MCF 10A (cell line): ENCODE data around the gene SEMA5A. TPM values are rescaled to one million over a fixed set of nuclear protein-coding genes. Genes with fewer than 3 reads are reported as not detected.

Source experiments
- BruUV-seq: library from RNA; stranded (reverse); fragments of 400-500 nt; replicated peaks from 2 replicates; lab custom pipeline; 2021; lab: Mats Ljungman, UMichigan
- CTCF ChIA-PET: fragments of 300-600 bp; sonication (Branson Sonifier 250); formaldehyde crosslinking; extraction: SDS; loops from one replicate; lab custom pipeline; 2021; ENCODE audit warnings: antibody characterized with exemption, inconsistent platforms; lab: Yijun Ruan, JAX
- POLR2A ChIA-PET: fragments of 300-600, 350-650 bp; sonication (Branson Sonifier 250); formaldehyde crosslinking; extraction: SDS; loops from one replicate; lab custom pipeline; 2020; ENCODE audit warnings: antibody characterized with exemption, inconsistent platforms; lab: Yijun Ruan, JAX
- DNase-seq: peaks from one replicate; pipeline ENCODE4 v3.0.0-alpha.2; 2018; ENCODE audit not compliant: unreplicated experiment
- H3K27ac Mint-ChIP-seq: one replicate; pipeline ENCODE4 v1.8.0; 2022; ENCODE audit warnings: mild to moderate bottlenecking, low read depth, mixed read lengths; ENCODE audit not compliant: unreplicated experiment
- H3K27me3 Mint-ChIP-seq: one replicate; pipeline ENCODE4 v1.8.0; 2022; ENCODE audit warnings: mixed read lengths; ENCODE audit not compliant: insufficient read depth, unreplicated experiment
- H3K36me3 Mint-ChIP-seq: one replicate; pipeline ENCODE4 v1.8.0; 2022; ENCODE audit warnings: mild to moderate bottlenecking, moderate library complexity, mixed read lengths; ENCODE audit not compliant: insufficient read depth, unreplicated experiment
- H3K4me1 Mint-ChIP-seq: one replicate; pipeline ENCODE4 v1.8.0; 2022; ENCODE audit warnings: mixed read lengths; ENCODE audit not compliant: insufficient read depth, unreplicated experiment
- H3K4me3 Mint-ChIP-seq: one replicate; pipeline ENCODE4 v1.8.0; 2022; ENCODE audit warnings: mild to moderate bottlenecking, moderate library complexity, mixed read lengths; ENCODE audit not compliant: unreplicated experiment
- H3K9me3 Mint-ChIP-seq: one replicate; pipeline ENCODE4 v1.8.0; 2022; ENCODE audit warnings: mixed read lengths; ENCODE audit not compliant: unreplicated experiment
- intact Hi-C: fragments of 100-400 bp; cut with micrococcal nuclease; formaldehyde crosslinking; loops from 2 replicates; pipeline ENCODE4 v1.14.1; 2022
- total RNA-seq: library from RNA; stranded (reverse); gene quantifications from 2 replicates; pipeline ENCODE4 v1.2.3, GENCODE V29; 2022
- TF ChIP-seq, protein P1 (sequence below): fragments of 200-600 bp; IDR thresholded peaks from one replicate; pipeline ENCODE4 v1.8.0; 2022; ENCODE audit warnings: antibody characterized with exemption, mild to moderate bottlenecking; ENCODE audit not compliant: unreplicated experiment

SEMA5A gene
- total RNA-seq, 1 experiment from 2014 or later = 1.2 TPM

DNA sequence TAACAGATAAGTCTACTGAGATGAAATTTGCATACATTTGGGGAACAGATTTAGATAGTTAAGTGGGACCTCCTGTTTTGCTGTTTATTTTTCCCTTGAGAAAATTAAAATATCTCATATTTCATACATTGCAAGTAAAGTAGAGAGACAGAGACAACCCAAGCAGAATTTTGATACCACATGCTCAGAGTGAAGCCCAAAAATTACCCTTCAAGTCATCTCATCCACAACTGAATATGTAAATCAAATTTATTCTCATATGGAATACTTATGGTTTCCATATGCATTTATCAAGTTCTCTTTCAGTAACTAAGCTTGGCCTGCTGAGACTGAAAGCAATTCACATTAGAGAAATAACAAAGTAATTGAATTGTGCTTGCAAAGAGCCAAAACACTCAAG lies 474.4 kb downstream of the SEMA5A start:
- no peaks in the 10 kb centered on the region for H3K4me1 Mint-ChIP-seq
- POLR2A ChIA-PET = no interaction called here
- no TSS peak for BruUV-seq
- CTCF ChIA-PET = no interaction called here
- no peak for DNase-seq
- intact Hi-C loops = no loop called here
- H3K9me3 Mint-ChIP-seq = no peaks in the 10 kb centered on the region
- H3K27me3 Mint-ChIP-seq = no peaks in the 10 kb centered on the region
- TF ChIP-seq, protein P1, sequence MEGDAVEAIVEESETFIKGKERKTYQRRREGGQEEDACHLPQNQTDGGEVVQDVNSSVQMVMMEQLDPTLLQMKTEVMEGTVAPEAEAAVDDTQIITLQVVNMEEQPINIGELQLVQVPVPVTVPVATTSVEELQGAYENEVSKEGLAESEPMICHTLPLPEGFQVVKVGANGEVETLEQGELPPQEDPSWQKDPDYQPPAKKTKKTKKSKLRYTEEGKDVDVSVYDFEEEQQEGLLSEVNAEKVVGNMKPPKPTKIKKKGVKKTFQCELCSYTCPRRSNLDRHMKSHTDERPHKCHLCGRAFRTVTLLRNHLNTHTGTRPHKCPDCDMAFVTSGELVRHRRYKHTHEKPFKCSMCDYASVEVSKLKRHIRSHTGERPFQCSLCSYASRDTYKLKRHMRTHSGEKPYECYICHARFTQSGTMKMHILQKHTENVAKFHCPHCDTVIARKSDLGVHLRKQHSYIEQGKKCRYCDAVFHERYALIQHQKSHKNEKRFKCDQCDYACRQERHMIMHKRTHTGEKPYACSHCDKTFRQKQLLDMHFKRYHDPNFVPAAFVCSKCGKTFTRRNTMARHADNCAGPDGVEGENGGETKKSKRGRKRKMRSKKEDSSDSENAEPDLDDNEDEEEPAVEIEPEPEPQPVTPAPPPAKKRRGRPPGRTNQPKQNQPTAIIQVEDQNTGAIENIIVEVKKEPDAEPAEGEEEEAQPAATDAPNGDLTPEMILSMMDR = no peak
- H3K4me3 Mint-ChIP-seq = no peak overlapping the region
- no peaks in the 10 kb centered on the region for H3K36me3 Mint-ChIP-seq
- no peak overlapping the region for H3K27ac Mint-ChIP-seq

DNA sequence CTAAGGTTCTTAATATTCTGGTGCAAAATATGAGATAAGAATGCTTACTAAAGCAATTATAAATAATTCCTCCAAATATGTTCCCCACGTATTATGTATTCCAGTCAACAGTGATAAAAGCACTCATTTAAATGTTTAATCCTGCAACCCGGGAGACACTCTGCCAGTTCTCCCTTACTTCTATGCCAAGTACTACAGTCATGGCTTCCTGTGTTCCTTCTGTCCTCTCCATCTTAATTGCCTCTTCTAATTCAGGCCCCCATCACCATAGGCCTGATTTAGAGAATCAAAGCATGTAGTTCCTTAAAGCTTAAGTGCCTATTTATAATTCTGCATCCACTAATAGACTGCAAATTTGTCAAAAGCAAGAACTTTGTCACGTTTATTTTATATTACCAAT lies 474.8 kb downstream of the SEMA5A start:
- Mint-ChIP-seq H3K36me3 (no peaks in the 10 kb centered on the region), H3K4me1 (no peaks in the 10 kb centered on the region), H3K27ac (no peak overlapping the region), H3K9me3 (no peaks in the 10 kb centered on the region), H3K4me3 (no peak overlapping the region), H3K27me3 (no peaks in the 10 kb centered on the region)
- ChIA-PET POLR2A (no interaction called here), CTCF (interaction anchor here (1.6 kb wide), 1 partner anchor 10 kb away, joined by 3 read pairs; no protein-coding TSS in a partner anchor)
- intact Hi-C loops = no loop called here
- no peak for DNase-seq
- no TSS peak for BruUV-seq
- TF ChIP-seq, protein P1 = no peak

DNA sequence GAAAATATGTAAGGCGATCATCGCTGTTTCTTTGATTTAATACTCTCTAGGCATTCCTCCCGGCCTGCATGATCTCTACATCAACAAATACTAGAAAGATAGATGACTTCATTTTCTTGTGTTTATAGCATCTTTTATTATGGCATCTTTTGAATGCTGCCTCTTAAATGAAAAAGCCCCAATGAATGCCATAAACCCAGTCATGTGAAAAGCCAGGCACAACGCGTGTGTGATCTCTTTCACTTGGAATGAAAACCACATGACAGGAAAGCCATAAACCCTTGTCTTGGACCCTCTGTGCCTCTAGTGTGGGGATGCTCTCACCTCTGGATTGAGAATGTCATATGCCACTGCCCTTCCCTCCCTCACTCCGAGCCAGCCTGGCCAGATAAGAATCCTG lies 476.2 kb downstream of the SEMA5A start:
- Mint-ChIP-seq H3K9me3 (no peaks in the 10 kb centered on the region), H3K4me3 (no peak overlapping the region), H3K4me1 (no peaks in the 10 kb centered on the region), H3K36me3 (no peaks in the 10 kb centered on the region), H3K27me3 (no peaks in the 10 kb centered on the region), H3K27ac (no peak overlapping the region)
- BruUV-seq = no TSS peak
- POLR2A ChIA-PET = no interaction called here
- DNase-seq = no peak
- intact Hi-C loops = no loop called here
- TF ChIP-seq, protein P1 = no peak
- CTCF ChIA-PET = interaction anchor here (1.6 kb wide), 1 partner anchor 8 kb away, joined by 3 read pairs; no protein-coding TSS in a partner anchor

DNA sequence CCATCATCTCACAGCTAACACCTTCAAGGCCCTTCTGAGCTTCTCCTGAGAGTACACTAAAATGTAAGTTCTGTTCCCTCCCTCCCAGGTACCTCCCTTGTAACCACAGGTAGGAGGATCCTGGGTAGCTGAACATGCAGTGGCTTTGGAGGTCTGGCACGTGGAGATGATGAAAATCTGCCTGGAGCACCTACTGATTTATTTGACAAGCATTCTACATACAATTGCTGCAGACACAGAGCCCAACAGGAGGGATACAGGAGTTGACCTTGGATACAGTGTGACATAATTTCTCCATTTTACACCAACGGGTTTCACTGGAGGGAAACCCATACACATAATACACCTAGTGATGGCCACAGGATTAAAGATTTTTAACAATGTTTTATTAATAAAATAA lies 478.7 kb downstream of the SEMA5A start:
- TF ChIP-seq, protein P1 = no peak
- Mint-ChIP-seq H3K4me1 (no peaks in the 10 kb centered on the region), H3K36me3 (no peaks in the 10 kb centered on the region), H3K4me3 (no peak overlapping the region), H3K27ac (no peak overlapping the region), H3K27me3 (no peaks in the 10 kb centered on the region), H3K9me3 (no peaks in the 10 kb centered on the region)
- no TSS peak for BruUV-seq
- DNase-seq = no peak
- POLR2A ChIA-PET = interaction anchor here (0.6 kb wide), 1 partner anchor 300 kb away, joined by 3 read pairs; no protein-coding TSS in a partner anchor
- intact Hi-C loops = no loop called here
- CTCF ChIA-PET = interaction anchor here (0.6 kb wide), 1 partner anchor 10 kb away, joined by 3 read pairs; no protein-coding TSS in a partner anchor
